Measurements from ENCODE around the gene PLAC9.
A peak's percentile ranks its signal among the peaks of the same experiment; 100 is the strongest.

Gene PLAC9

GRCh38 chr10:80161321-80162083, 29.0 kb downstream of the PLAC9 start:
- DNase-seq, result peak; percentile 15

DNA sequence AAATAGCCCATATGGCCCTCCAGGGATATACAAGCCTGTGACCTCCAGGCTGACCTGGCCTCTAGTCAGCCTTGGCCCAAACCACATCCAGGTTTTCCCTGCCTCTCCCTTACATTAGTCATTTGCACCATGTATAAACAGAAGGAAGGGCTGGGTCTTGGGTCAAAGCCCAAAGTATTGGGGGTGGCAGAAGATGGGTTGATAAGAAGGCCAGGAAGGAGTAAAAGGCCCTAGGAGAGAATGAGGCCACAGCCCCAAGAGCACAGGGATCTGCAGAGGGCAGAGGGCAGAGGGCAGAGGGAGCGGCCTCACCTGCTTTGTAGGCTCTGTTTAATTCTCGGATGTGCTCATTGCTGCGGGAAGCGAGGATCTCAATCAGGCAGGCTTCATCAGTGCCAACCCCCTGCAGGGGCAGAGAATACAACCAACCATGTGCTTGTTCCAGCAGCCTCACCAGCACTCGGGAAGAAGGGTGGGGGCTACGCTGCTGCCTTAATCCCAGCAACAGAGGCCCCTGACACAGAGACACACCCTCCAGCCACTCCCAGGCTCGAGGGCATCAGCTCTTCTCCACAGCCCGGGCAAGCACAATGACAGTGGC, 31.3 kb downstream of the PLAC9 start:
- DNase-seq, result no peak

DNA sequence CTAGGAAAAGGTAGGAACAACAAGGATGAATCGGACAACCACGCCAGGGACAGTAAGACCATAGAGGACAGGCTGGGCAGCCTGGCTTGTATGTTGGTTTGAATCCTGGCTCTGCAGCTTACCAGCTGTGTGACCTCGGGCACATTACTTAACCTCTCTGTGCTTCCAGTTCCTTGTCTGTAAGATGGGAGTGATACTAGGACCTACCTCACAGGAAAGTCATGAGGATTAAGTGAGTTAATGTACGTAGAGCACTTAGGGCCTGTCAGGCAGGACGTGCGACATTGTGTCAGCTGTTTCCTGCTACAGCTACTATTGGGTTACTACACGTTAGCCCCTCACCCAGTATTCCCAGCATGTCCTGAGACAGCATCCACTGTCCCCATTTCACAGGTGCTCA, 32.1 kb downstream of the PLAC9 start:
- DNase-seq, result no peak

DNA sequence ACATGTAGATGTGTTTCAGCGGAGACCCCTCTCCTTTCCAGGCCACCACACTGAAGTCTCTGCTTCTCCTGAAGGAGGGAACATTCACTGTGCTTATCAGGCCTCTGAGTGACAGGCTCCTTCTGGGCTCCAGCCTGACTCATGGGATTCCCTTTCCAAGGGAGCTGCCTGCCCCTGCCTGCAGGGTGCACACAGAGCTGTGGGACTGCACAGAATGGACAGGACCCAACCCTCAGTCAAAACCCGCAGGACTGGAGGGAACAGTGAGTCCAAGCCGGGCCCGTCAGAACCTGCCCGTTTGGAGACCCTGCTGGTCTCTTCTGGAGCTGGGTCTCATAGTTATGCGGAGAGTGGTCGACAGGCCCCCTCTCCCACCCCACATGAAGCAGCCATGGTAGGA, 32.6 kb downstream of the PLAC9 start:
- no peak for DNase-seq

- no peak for DNase-seq
Measured at GRCh38 chr10:80166581-80167470, 34.3 kb downstream of the PLAC9 start.

GRCh38 chr10:80167471-80168161, 35.1 kb downstream of the PLAC9 start:
- no peak for DNase-seq

DNA sequence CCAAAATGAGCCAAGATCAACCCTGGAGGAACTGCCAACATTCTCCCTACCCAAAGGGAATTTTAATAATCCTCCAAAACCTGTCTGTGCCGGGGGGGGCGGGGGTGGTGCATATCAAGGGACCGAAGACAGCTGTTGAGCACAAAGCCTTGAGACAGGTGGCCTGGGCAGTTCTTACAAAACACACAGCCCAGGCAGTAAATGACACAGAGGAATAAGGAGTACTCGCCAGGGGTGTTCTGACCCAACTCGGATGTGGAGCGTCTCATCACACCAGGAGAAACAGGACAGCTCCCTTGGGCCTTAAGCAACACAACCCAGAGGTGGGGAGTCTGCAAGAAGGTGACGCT, 35.6 kb downstream of the PLAC9 start:
- no peak for DNase-seq

DNA sequence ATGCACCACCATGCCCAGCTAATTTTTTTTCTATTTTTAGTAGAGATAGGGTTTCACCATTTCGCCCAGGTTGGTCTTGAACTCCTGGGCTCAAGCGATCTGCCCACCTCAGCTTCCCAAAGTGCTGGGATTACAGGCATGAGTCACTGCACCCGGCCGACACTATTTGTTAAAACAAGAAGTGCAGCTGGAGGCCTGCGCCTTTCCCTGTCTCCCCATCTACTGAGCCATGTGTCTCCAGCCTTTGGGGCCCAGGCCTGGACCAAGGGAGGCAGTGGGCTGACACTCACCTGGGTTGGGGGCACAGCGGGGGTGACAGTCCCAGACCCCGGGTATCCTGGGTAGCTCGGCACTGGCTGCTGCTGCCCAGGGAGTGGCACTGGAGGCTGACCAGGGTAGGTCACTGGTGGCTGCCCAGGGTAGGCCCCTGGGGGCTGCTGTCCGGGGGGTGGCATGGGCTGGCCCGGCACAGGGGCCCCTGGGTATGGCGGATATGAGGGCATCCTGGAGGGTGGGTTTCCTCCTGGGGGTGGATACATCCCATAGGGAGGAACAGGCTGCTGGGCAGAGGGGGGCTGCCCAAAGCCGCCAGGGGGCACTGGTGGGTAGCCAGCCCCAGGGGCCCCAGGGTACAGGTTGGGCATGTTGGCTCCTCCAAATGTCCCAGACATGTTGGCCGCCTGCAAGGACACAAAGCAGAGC, 36.3 kb downstream of the PLAC9 start:
- no peak for DNase-seq

GRCh38 chr10:80170026-80170425, 37.5 kb downstream of the PLAC9 start:
- DNase-seq, result no peak

GRCh38 chr10:80170641-80171040, 38.1 kb downstream of the PLAC9 start:
- DNase-seq, result no peak

DNA sequence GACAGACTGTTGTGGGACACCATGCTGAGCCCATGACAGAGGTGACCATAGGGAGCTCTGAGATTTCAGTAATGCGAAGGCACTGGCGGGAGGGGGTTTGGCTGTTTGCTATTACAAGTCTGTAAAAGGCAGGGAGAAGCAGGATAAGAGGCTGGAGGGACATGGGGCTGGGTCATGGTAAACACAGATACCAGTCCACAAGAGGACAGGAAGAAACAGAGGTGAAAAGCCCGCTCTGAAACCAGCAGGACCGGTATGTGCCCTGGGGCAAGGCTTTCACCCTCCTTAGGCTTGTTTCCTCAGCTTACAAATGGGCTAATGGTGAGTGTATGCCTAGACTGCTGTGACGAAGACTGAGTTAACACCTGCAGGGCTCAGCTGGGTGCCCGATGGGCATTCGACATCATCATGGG, 38.7 kb downstream of the PLAC9 start:
- no peak for DNase-seq

DNA sequence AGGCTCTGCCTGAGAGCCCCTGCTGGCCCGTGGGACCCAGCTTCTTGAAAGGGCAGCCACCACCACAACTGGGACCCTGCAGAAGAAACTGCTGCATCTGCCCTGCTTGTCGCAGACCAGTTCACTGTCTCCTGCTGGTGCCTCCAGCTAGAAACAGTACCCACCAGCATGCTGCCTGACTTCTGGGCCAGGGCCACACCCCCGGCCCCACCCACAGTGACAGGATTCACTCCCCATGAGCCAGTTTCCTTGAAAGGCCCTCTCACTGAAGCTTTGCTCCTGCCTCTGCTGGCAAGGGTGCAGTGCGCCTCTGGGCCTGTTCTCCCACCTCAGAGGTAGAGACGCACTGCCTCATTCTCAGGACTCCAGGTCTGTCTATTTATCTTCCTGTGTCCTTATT, 40.4 kb downstream of the PLAC9 start:
- DNase-seq, result no peak

DNA sequence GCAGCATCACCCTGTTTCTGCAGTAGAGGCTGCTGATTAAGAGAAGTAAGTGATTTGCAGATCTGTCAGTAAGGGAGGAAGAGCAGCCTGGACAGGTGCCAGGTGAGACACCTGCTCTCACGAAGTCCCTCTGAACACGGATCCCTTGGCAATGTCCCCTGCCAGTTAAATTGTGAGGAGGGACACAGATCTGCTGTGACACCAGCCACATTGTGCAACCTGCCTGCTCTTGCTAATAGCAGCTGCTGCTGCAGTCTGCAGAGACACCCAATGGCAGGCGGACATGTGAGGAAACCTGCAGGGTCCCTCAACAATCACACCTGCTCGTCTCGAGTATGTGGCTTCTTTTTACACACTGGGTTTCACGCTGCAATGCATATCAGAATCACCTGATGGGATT, 40.9 kb downstream of the PLAC9 start:
- peak; percentile 36 for DNase-seq

- no peak for DNase-seq
Measured at GRCh38 chr10:80174641-80175395, 42.3 kb downstream of the PLAC9 start.

GRCh38 chr10:80176526-80176925, 44.0 kb downstream of the PLAC9 start:
- no peak for DNase-seq

GRCh38 chr10:80177781-80178636, 45.5 kb downstream of the PLAC9 start:
- DNase-seq, result no peak

DNA sequence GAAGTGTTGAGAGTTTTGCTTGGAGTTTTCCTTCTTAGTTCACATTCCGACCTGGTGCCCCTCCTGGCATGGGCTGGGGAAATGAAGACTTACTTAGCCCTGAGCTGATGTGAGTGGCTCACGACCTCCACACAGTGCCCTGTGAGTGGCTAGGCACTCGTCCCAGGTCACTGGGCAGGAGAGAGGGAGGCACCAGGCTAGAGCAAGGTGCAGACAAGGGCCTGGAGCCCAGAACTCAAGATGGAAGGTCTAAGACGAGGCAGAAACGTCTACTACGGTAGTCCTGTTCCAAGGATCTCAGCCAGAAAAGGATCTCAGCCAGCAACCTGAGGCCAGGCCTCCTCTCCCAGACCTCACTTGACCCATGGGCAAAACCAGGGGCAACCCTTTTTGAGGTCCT, 50.5 kb downstream of the PLAC9 start:
- DNase-seq, result no peak

DNA sequence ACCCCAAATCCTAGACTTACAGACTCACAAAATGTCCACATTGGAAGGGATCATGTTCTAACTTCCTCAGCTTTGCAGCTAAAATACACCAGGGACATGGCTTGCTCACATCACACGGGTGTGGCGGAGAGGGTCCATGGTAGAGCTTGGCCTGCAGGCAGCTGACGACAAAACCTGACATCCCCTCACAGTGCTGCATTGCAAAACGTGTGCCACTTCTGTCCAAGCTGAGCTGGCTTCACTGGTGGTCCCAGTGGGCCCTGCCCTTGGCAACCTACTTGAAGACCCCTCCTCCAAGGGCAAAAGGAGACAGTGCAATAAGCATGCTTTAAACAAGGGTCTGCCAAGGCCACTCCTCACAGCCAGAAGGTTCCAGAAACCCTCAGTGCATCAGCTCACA, 50.9 kb downstream of the PLAC9 start:
- DNase-seq, result no peak

DNA sequence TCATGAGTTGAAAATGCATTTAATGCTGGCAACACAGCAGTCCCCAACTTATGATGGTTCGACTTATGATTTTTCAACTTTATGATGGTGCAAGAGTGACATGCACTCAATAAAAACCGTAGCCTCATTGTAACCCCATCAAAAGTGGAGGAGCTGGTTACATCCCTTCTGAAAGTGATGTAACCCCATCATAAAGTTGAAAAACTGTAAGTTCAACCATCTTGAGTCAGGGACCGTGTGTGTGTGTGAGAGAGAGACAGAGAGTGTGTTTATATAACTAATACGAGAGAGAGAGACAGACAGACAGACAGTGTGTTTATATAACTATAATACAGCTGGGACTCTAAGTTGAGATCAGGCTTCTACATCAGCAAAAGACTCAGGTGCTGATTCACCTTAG, 51.8 kb downstream of the PLAC9 start:
- DNase-seq, result no peak

DNA sequence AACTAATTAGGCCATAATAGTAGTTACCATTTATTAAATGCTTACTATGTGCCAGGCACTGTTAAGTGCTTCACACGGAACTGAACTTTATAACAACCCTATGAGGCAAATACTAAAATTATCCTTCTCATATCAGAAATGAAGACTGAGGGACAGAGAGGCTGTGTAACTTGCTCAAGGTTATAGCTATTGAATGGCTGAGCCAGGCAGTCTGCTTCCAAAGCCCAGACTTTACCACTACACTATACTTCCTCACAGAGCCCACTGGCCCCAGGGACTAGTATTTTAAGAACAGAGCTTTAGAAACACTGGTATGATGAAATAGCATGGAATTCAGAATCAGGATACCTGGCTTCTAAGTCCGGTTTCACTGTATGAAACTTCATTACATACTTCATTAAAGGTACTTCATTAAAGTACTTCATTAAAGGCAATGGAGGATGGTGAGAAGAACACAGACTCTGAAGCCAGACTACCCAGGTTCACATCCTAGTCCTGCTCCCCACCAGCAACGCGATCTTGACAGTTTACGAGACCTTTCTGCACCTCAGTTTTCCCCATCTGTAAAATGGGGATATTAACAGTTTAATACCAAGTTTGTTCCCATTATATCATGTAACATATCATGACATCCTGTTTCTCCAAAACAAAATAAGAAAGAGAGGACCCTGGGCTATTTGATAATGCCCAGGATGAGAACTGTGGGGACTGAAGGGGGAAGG, 53.2 kb downstream of the PLAC9 start:
- no peak for DNase-seq
